Activated CD8-positive, alpha-beta memory T cell treated with anti-CD3 and anti-CD28 coated beads, Interleukin-2, amount 50 U/mL, for 1 hour (primary cell): ENCODE data around the gene GLRB.
"Not testable (repeated sequence)": the region's sequence is repeated elsewhere in the genome, so short reads cannot be mapped to it uniquely, and the experiment has no call there.

ENCODE experiments used
- DNase-seq: peaks from one replicate; pipeline ENCODE4 v3.0.0-alpha.2; 2020; ENCODE audit errors: extremely low read depth

Gene GLRB

GRCh38 chr4:157127571-157127970, 51.6 kb downstream of the GLRB start:
- no peak for DNase-seq

- no peak for DNase-seq
These were observed 52.4 kb downstream of the GLRB start for GRCh38 chr4:157128395-157128794.

GRCh38 chr4:157141976-157142375, 66.0 kb downstream of the GLRB start:
- DNase-seq = no peak

- DNase-seq = no peak
These were observed 67.4 kb downstream of the GLRB start for GRCh38 chr4:157143369-157143768.

- DNase-seq = no peak
These were observed 75.8 kb downstream of the GLRB start for GRCh38 chr4:157151711-157152110.

GRCh38 chr4:157165935-157166610, 90.1 kb downstream of the GLRB start:
- DNase-seq = no peak

- DNase-seq = no peak
These were observed 94.4 kb downstream of the GLRB start for GRCh38 chr4:157170321-157170720.

- no peak for DNase-seq
These were observed 96.1 kb downstream of the GLRB start for GRCh38 chr4:157172011-157172410.

- DNase-seq = not testable (repeated sequence)
These were observed 104.3 kb downstream of the GLRB start for GRCh38 chr4:157180268-157180667.

- no peak for DNase-seq
These were observed 108.3 kb downstream of the GLRB start for GRCh38 chr4:157184300-157184699.

- no peak for DNase-seq
These were observed 109.4 kb downstream of the GLRB start for GRCh38 chr4:157185363-157185762.

- no peak for DNase-seq
These were observed 119.4 kb downstream of the GLRB start for GRCh38 chr4:157195374-157195773.

GRCh38 chr4:157196046-157196445, 120.1 kb downstream of the GLRB start:
- DNase-seq = no peak

GRCh38 chr4:157204634-157205244, 128.8 kb downstream of the GLRB start:
- DNase-seq = no peak

- no peak for DNase-seq
These were observed 141.8 kb downstream of the GLRB start for GRCh38 chr4:157217708-157218107.

- DNase-seq = no peak
These were observed 143.9 kb downstream of the GLRB start for GRCh38 chr4:157219711-157220370.

- DNase-seq = no peak
These were observed 144.5 kb downstream of the GLRB start, which contains the start of gene GRIA2 for GRCh38 chr4:157220371-157220881. Gene GRIA2 (plus strand): TSS chr4:157220728. CDS start chr4:157221043, 315 bp downstream.

- no peak for DNase-seq
These were observed 145.5 kb downstream of the GLRB start for GRCh38 chr4:157221426-157221894.
